ENCODE results near the gene LRMDA.

Gene LRMDA

DNA sequence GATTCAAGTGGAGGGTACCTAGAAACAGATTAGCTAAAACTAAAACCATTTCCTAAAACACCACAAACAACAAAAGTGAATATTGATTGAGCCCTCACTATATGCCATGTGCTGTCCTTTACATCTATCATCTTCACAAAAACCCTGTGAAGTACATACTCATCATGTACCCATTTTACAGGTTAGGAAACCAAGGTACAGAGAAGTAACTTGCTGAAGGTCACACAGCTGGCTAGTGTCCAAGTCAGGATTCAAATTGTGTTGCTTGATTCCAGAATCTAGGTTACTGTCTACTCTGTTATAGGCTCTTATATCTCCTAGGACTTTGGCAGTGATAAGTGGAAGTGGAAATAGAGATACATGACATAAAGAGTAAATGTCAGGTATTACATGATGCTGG is 463.8 kb downstream of the LRMDA start:
- no peak for ATAC-seq (replicated peaks)
- no peak for DNase-seq
- Mint-ChIP-seq H3K36me3 (ENCODE audit: insufficient read depth) (no peaks in the 10 kb centered on the region), H3K9me3 (peaks cover 0 to 4% of the 10 kb centered on the region in 2 donors), H3K4me1 (ENCODE audit: low read depth in 2 of 2) (no peaks in the 10 kb centered on the region), H3K4me3 (no peak overlapping the region), H3K27ac (no peak overlapping the region), H3K27me3 (no peaks in the 10 kb centered on the region)

DNA sequence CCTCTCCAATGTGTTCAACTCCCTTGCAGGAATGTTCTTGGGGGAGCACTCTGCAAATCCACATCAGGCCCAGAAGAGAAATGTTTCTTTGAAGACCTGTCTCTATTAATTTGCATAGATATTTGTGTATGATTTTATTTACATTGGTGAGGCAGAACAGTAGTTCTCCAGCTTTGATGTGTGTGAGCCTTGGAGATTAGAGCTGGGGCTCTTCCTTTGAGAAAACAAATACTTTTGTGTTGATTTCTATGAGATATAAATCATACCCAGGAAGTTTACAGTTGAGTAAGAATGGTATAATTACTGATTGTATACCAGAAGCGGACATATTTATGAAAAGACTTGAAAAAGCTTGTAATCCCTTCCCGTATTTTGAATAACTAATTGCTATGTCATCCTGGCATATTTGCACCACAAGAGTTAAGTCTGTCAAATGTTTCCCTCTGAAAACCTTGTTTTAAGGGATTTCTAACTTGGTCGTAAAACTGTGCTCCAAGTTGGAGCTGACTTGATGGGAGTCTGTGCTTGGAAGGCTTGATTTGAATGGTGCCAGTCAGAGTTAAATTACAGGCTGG is 468.5 kb downstream of the LRMDA start:
- no peak for DNase-seq
- Mint-ChIP-seq H3K27ac (no peak overlapping the region), H3K27me3 (peaks cover 0 to 14% of the 10 kb centered on the region in 2 donors), H3K36me3 (ENCODE audit: insufficient read depth) (no peaks in the 10 kb centered on the region), H3K9me3 (no peaks in the 10 kb centered on the region), H3K4me3 (no peak overlapping the region), H3K4me1 (ENCODE audit: low read depth in 2 of 2) (no peaks in the 10 kb centered on the region)
- no peak for ATAC-seq (replicated peaks)

DNA sequence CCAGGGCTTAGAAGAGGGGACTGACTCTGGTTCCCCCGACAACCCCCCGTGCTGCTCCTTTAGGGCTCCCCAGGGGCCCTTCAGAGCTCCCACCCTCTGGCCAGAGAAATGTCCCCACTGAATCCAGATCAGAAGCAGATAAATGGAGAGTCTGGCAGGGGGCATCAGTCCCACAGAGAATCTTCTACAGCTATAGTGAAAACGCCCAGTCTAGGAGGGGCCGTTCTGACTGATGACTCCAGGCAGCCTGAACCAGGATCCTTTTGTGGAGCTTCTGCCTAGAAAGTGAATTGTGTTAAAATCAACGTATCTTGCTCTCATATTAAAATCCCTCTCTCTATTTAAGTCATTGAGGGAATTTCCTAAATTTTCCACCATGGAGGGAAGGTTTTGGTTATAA is 471.4 kb downstream of the LRMDA start:
- no peaks in the 10 kb centered on the region for H3K36me3 Mint-ChIP-seq (ENCODE audit: insufficient read depth)
- DNase-seq (no peak), ATAC-seq (replicated peaks) (no peak)
- no peaks in the 10 kb centered on the region for H3K4me1 Mint-ChIP-seq (ENCODE audit: low read depth in 2 of 2)
- peaks cover 0 to 24% of the 10 kb centered on the region in 2 donors for H3K27me3 Mint-ChIP-seq
- H3K27ac Mint-ChIP-seq = no peak overlapping the region
- H3K9me3 Mint-ChIP-seq = no peaks in the 10 kb centered on the region
- H3K4me3 Mint-ChIP-seq = no peak overlapping the region

DNA sequence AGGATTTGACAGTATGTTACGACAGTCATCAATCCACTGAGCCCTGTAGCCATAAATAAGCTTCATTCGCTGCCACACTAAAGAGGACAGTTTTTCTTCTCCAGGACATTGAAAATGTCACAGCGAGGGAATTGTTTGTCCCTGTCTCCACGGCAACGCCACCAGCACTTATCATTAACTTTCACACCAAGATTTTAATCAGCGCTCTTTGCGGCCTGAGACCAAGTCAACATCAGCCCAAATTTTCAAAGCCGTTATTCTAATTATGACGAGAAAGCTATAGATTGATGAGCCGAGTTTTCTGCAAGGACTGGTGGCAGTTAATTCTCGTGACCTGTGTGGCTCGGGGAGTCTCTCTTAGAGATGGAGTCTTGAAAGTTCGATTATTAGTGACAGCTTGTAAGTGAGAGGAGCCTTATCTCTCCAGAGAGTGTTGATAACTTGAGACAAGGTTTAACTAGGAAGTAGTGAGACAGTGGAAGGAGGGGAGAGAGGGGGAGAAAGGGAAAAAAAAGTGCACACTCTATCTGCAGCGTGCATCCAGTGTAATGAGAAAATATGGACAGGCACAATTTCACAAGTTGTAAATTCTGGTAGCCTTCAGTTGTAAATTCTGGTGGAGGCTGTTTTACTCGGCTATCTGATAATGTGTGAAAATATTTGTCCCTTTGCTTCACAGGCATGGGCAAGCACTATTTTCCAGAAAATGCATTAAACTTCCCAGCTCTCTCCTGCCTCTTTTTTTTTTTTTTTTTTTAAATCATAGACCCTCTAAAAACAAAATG is 473.3 kb downstream of the LRMDA start:
- Mint-ChIP-seq H3K4me1 (ENCODE audit: low read depth in 2 of 2) (no peaks in the 10 kb centered on the region), H3K27me3 (peaks cover 0 to 24% of the 10 kb centered on the region in 2 donors), H3K36me3 (ENCODE audit: insufficient read depth) (no peaks in the 10 kb centered on the region), H3K4me3 (no peak overlapping the region), H3K9me3 (no peaks in the 10 kb centered on the region), H3K27ac (no peak overlapping the region)
- ATAC-seq (replicated peaks) = no peak
- DNase-seq = no peak

DNA sequence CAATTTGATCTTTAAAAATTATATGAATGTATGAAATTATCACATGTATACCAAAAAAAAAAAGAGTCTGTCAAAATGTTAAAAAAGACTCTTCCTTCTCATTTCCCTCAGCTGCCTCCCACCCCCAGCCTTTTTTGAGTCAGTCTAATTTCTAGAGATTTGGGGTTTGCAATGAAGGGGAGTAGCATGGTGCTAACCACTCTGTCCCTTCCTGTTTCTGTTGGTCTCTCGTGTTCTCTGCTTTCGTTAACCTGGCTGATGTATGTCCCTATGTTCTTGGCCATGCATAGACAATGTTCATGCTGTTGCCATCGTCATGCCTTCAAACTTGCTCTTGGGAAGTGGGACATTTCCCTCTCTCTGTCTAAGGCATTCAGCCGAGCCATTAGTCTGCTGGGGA is 474.1 kb downstream of the LRMDA start:
- no peak for DNase-seq
- H3K27me3 Mint-ChIP-seq = peaks cover 0 to 24% of the 10 kb centered on the region in 2 donors
- H3K9me3 Mint-ChIP-seq = no peaks in the 10 kb centered on the region
- no peak overlapping the region for H3K27ac Mint-ChIP-seq
- H3K36me3 Mint-ChIP-seq (ENCODE audit: insufficient read depth) = no peaks in the 10 kb centered on the region
- H3K4me1 Mint-ChIP-seq (ENCODE audit: low read depth in 2 of 2) = no peaks in the 10 kb centered on the region
- no peak for ATAC-seq (replicated peaks)
- no peak overlapping the region for H3K4me3 Mint-ChIP-seq

DNA sequence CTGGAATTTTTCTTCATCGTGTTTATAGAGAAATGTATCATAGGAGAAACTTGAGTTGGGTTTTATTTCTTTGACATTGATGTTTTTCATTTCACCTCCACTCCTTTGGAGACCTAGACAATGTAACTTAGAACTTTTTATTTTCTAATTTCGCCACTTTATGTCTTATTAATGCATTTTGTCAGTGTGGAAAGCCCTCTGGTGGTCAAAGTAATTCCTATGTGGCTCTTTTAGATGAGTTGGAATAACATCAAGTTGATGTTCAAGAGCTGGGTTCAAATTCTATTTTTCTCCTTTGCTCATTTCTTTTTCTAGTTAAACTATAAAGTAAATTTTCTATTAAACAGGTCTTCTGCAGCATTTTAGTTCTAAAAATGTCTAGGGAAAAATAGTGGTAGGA is 478.6 kb downstream of the LRMDA start:
- Mint-ChIP-seq H3K27me3 (peaks cover 0 to 10% of the 10 kb centered on the region in 2 donors), H3K36me3 (ENCODE audit: insufficient read depth) (no peaks in the 10 kb centered on the region), H3K4me3 (no peak overlapping the region), H3K4me1 (ENCODE audit: low read depth in 2 of 2) (no peaks in the 10 kb centered on the region), H3K9me3 (no peaks in the 10 kb centered on the region), H3K27ac (no peak overlapping the region)
- ATAC-seq (replicated peaks) (no peak), DNase-seq (no peak)

DNA sequence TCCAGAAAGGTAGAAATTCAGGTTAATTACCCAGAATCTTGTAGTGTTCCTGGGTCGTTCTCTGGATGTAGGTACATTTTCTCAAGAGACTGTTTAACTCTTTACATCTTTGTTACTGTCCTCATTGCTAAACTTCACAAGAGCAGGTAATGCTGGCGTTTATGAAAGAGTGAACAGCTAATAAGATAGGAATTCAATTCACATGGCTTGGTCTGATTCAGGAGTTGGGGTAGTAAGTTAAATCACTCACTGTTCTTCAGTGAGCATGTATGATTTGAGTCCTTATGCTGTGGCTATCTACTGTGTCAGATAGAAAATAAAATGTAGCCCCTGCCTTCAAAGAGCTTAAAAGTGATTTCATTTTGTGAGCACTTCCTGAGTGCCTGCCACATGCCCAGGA is 480.0 kb downstream of the LRMDA start:
- Mint-ChIP-seq H3K4me1 (ENCODE audit: low read depth in 2 of 2) (no peaks in the 10 kb centered on the region), H3K36me3 (ENCODE audit: insufficient read depth) (no peaks in the 10 kb centered on the region), H3K4me3 (no peak overlapping the region), H3K9me3 (no peaks in the 10 kb centered on the region), H3K27me3 (peaks cover 0 to under 1% of the 10 kb centered on the region in 2 donors), H3K27ac (no peak overlapping the region)
- ATAC-seq (replicated peaks) (no peak), DNase-seq (no peak)

DNA sequence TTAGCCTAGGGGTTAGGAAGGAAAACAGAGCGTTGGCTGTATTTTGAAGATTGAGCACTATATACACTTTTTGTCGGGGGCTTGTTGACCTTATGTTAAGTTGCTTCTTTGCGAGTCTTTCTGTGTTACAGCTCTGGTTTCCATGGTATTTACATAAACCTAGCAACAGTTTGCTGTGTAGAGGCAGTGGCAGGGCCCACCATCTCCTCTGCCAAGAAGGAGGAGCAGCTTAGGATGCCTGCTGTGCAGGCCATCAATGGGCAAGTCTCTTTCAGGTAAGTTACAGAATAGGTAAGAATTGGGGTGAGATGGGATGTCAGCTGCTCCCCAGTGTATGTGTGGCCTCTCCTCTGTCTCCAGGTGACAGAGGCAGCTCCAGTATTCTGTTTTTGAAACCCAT is 485.5 kb downstream of the LRMDA start:
- DNase-seq (no peak), ATAC-seq (replicated peaks) (no peak)
- Mint-ChIP-seq H3K4me3 (no peak overlapping the region), H3K4me1 (ENCODE audit: low read depth in 2 of 2) (no peaks in the 10 kb centered on the region), H3K27ac (no peak overlapping the region), H3K36me3 (ENCODE audit: insufficient read depth) (no peaks in the 10 kb centered on the region), H3K9me3 (peaks cover 8 to 19% of the 10 kb centered on the region in 2 donors), H3K27me3 (no peaks in the 10 kb centered on the region)

DNA sequence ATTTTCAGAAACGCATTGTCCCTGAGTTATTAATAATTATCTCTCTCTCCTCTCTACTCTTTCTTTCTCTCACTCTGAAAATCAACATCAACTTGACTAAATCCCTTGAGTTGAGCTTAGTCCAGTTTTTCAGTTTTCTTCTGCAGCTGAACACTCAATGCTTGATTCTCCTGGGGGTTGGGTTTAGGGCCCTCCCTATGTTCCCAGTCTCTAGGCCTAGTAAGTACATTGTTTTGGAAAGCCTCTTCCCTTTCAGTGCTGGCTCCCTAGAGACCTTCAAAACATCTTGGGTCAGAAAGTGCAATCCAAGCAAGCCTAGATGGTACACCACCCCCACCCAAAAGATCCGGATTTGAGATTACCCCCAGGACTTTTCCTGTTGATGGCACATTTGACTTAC is 488.5 kb downstream of the LRMDA start:
- ATAC-seq (replicated peaks) = no peak
- no peaks in the 10 kb centered on the region for H3K4me1 Mint-ChIP-seq (ENCODE audit: low read depth in 2 of 2)
- H3K36me3 Mint-ChIP-seq (ENCODE audit: insufficient read depth) = no peaks in the 10 kb centered on the region
- no peak overlapping the region for H3K4me3 Mint-ChIP-seq
- DNase-seq = no peak
- peaks cover 10 to 19% of the 10 kb centered on the region in 2 donors for H3K9me3 Mint-ChIP-seq
- H3K27ac Mint-ChIP-seq = no peak overlapping the region
- H3K27me3 Mint-ChIP-seq = no peaks in the 10 kb centered on the region

DNA sequence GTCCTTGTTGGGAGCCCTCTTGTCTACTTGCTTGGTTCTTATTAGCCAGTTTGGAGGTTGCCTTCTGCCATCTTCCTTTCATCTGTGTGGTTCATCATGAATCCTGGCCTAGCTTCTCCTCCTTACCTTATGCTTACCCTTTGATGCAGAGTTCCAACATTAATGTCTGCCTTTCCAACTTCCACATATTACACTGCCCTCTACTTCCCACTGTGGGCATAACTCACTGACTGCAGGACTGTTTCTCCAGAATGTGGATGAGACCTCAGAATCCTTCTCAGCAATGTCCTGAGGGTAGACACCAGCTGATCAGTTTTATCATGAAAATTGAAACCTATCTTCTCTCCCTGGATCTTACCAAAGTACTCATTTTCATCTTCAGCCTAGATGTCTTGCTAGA is 491.0 kb downstream of the LRMDA start:
- DNase-seq (no peak), ATAC-seq (replicated peaks) (no peak)
- Mint-ChIP-seq H3K4me3 (no peak overlapping the region), H3K27ac (no peak overlapping the region), H3K36me3 (ENCODE audit: insufficient read depth) (no peaks in the 10 kb centered on the region), H3K9me3 (peaks cover 8 to 15% of the 10 kb centered on the region in 2 donors), H3K27me3 (no peaks in the 10 kb centered on the region), H3K4me1 (ENCODE audit: low read depth in 2 of 2) (no peaks in the 10 kb centered on the region)

DNA sequence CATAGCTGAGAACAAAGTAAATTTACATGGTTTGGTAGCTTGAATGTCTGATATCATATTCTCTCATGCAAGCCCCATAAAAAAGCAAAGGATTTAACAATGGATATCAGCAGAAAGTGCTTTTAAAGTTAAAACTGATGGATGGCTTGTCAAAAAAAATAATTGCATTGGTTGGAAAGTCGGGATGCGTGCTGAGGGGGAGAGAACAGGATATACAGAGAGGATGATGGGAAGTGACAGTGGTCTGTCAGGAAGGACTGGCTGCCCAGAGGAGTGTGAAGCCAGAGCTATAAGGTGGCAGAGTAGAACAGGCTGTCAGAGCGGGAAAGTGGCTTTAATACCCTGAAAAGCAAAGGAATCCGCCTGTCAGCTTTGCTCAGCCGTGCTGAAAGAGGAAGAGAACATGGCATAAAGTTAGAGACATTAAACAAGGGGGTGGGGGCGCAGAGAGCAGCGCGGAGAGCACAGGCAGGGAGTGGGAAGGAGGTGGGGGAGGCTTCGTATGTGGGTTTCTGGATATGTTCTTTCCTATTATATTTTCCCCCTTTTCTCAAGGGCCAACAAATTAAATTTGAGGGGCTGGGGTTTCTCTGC is 493.0 kb downstream of the LRMDA start:
- Mint-ChIP-seq H3K27ac (no peak overlapping the region), H3K27me3 (no peaks in the 10 kb centered on the region), H3K4me3 (no peak overlapping the region), H3K36me3 (ENCODE audit: insufficient read depth) (no peaks in the 10 kb centered on the region), H3K4me1 (ENCODE audit: low read depth in 2 of 2) (no peaks in the 10 kb centered on the region), H3K9me3 (peaks cover 0 to 2% of the 10 kb centered on the region in 2 donors)
- DNase-seq (no peak), ATAC-seq (replicated peaks) (no peak)

DNA sequence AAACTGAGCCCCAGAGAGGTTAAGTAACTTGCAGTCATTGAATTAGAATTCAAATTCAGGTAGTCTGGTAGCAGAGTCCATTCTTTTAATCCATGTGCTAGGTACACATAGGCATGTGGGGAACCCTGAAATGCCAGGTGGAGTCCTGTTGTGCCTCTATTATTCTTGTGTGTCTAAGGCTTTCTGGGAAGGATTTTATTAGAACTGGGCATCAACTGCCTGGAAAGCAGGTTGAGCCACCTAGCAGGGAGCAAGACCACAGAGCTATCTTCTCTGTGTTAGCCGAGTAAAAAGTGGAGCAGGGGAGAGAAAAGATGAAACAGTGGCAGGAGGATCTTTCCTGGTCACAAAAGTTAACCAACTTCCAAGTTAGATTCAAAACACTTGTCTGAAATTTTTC is 494.6 kb downstream of the LRMDA start:
- no peak for DNase-seq

DNA sequence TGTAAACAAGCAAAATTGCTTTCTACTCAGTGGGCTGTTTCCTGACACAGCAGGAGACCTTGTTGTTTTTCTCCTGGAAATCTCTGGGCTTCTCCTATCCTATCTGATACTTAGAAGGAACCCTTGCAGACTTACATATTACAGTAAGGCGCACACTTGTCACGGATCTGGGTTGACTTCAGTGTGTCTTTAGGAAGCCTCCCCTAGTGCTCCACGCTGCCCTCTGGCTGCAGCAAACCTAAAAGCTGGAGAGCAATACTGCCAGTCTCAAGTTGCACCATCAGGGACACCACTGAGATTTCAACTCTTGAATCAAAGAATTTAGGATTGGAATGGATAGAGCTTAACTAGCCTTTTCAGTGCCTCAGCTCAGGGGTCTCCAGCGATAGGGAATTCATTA is 495.3 kb downstream of the LRMDA start:
- Mint-ChIP-seq H3K9me3 (peaks cover 0 to 2% of the 10 kb centered on the region in 2 donors), H3K4me3 (no peak overlapping the region), H3K4me1 (ENCODE audit: low read depth in 2 of 2) (no peaks in the 10 kb centered on the region), H3K36me3 (ENCODE audit: insufficient read depth) (no peaks in the 10 kb centered on the region), H3K27ac (no peak overlapping the region), H3K27me3 (no peaks in the 10 kb centered on the region)
- DNase-seq (no peak), ATAC-seq (replicated peaks) (no peak)

More for the DNA sequence above, 494.6 kb downstream of the LRMDA start:
- ATAC-seq (replicated peaks) = no peak
- Mint-ChIP-seq H3K4me1 (ENCODE audit: low read depth in 2 of 2) (no peaks in the 10 kb centered on the region), H3K36me3 (ENCODE audit: insufficient read depth) (no peaks in the 10 kb centered on the region), H3K27ac (no peak overlapping the region), H3K9me3 (peaks cover 0 to 2% of the 10 kb centered on the region in 2 donors), H3K27me3 (no peaks in the 10 kb centered on the region), H3K4me3 (no peak overlapping the region)

DNA sequence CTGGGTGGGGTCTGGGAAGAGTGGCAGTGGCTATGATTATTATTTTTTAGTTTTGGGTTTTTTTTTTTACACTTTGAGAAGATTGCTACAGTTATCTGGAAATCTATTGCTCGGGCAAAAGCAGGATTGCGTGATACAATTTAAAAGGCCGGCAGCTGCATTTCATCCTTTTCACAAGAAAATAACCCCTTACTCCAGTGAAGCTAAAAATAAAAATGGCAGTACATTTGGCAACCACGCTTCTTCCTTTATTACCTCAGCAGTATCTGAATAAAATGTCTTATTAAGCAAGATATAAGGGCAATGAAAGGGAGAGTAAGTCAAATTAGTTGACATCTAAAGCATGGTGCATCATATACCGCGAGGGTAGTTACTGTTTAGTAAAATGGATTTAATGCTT is 496.8 kb downstream of the LRMDA start:
- H3K9me3 Mint-ChIP-seq = no peaks in the 10 kb centered on the region
- ATAC-seq (replicated peaks) (no peak), DNase-seq (no peak)
- H3K27me3 Mint-ChIP-seq = no peaks in the 10 kb centered on the region
- H3K27ac Mint-ChIP-seq = no peak overlapping the region
- H3K4me3 Mint-ChIP-seq = no peak overlapping the region
- H3K36me3 Mint-ChIP-seq (ENCODE audit: insufficient read depth) = no peaks in the 10 kb centered on the region
- no peaks in the 10 kb centered on the region for H3K4me1 Mint-ChIP-seq (ENCODE audit: low read depth in 2 of 2)
